ENCODE results near the gene C22orf39.

C22orf39 gene

DNA sequence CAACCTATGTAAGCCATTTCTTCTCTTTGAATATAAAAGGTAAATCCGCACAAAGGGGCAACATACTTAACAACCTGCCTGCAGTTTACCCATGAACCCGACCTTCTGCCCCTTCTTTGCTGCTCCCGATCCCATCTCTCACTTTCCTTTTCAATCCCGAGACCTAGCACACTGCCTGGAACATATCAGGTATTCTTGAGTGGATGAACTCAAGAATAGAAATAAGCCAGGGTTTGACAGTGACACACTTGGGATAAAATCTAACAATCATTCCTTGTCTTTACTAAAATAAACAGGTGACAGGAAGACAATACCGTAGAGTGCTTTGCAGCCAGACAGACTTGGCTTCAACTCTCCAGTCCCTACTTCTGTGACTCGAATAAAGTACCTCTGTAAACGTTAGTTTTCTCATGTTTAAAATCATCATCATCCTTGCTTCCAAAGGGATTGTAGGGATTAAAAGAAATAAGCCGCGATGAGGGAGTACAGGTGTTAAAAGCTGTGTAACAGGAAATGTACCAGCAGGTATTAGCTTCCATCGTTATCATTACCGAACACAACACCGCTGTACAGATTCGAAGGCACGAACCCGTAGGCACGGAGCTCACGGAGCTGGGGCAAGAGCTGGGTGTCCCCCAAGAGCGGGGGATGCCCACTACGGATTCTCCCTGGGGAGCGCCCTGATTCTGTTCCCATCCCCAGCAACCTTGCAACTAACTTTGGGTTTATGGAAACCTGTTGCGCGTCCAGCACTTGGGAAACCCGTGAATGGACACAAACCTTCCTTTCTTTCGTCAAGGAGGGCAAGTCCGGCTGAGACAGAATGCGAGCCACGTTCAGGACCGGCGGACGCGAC lies 30.8 kb upstream of the C22orf39 start:
- TF ChIP-seq, protein P1, sequence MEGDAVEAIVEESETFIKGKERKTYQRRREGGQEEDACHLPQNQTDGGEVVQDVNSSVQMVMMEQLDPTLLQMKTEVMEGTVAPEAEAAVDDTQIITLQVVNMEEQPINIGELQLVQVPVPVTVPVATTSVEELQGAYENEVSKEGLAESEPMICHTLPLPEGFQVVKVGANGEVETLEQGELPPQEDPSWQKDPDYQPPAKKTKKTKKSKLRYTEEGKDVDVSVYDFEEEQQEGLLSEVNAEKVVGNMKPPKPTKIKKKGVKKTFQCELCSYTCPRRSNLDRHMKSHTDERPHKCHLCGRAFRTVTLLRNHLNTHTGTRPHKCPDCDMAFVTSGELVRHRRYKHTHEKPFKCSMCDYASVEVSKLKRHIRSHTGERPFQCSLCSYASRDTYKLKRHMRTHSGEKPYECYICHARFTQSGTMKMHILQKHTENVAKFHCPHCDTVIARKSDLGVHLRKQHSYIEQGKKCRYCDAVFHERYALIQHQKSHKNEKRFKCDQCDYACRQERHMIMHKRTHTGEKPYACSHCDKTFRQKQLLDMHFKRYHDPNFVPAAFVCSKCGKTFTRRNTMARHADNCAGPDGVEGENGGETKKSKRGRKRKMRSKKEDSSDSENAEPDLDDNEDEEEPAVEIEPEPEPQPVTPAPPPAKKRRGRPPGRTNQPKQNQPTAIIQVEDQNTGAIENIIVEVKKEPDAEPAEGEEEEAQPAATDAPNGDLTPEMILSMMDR (IDR thresholded peaks at IDR 0.05; ENCODE audit: control extremely low read depth, extremely low read depth, low read depth, missing control alignments) = no peak
- POLR2A ChIA-PET = no interaction called here
- DNase-seq (ENCODE audit: extremely low spot score) = no peak
- CTCF ChIA-PET = interaction anchor here (0.8 to 2.3 kb wide), 11 partner anchors 10 to 333 kb away, joined by 3 to 16 read pairs (median 4); partner anchors contain the start of genes CLTCL1, ESS2 and SLC25A1

DNA sequence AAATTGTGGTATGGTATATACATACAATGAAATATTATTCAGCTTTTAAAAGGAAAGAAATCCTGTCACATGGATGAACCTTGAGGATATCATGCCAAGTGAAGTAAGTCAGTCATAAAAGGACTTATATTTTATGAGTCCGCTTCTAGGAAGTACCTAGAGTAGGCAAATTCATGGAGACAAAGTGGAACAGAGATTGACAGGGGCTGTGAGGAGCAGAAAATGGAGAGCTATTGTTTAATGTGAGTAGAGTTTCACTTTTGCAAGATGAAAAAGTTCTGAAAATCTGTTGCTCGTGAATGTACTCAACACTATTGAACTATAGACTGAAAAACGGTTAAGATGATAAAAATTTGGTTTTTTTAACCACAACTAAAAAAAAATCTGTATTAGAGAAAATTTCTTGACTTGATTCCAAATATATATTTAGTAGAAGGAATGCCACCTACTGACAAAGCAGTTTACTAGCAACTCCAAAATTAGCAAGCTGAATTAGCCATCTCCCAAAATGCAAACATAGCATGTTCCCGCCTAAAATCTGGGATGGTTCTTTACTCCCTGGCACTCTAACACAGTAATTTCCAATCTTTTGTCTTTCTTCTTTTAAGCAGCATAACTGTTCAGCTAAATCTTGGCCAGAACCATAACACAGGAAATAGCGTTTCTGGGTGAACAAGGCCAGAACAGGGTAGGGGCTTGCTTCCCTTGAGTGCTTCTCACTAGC lies 30.0 kb upstream of the C22orf39 start:
- DNase-seq (ENCODE audit: extremely low spot score) = no peak
- TF ChIP-seq, protein P1 (IDR thresholded peaks at IDR 0.05; ENCODE audit: control extremely low read depth, extremely low read depth, low read depth, missing control alignments) = peak; percentile 57
- CTCF ChIA-PET = interaction anchor here (0.6 to 2.3 kb wide), 14 partner anchors 9 to 333 kb away, joined by 3 to 16 read pairs (median 4); partner anchors contain the start of genes CLTCL1, ESS2 and SLC25A1
- POLR2A ChIA-PET = no interaction called here

DNA sequence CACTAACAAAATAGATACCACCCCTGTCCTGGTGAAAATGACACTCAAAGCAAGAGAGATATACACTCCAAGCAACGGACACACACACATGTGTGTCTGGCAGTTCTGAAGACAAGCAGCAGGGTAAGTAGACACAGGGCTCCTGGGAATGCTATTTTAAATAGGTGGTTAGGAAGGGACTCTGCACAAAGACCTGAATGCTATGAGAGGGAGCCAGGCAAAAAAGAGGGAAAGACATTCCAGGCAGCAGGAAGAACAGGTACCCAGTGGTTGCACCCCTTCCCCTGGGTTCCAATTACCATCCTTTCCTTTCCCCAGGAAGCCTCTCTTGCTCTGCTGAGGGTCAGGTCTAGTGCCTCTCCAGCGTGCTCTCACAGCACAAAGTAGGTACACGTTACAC lies 28.5 kb upstream of the C22orf39 start:
- ChIA-PET POLR2A (no interaction called here), CTCF (no interaction called here)
- TF ChIP-seq, protein P1 (IDR thresholded peaks at IDR 0.05; ENCODE audit: control extremely low read depth, extremely low read depth, low read depth, missing control alignments) = no peak
- DNase-seq (ENCODE audit: extremely low spot score) = no peak

DNA sequence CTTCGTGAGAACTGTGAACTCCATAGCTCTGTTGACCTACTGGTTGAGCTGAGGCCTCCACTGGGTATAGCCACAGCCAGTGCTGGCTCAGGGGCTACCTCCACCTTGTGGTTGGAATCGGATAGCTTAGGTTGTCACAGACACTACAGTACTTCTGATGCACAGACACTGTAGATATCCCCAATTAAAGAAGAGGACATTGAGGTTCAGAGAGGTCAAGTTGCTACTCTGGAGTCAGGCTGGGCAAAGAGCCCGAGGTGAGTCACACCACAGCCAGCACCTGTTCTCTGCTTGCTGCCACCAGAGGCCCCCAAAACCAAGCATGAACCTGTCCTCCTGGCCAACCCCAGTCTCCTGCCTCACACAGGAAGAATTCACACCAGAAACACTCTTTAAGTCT lies 26.1 kb upstream of the C22orf39 start:
- POLR2A ChIA-PET = interaction anchor here (1.3 kb wide), 1 partner anchor 15 kb away, joined by 4 read pairs; no protein-coding TSS in a partner anchor
- DNase-seq (ENCODE audit: extremely low spot score) = no peak
- CTCF ChIA-PET = interaction anchor here (0.7 to 3.0 kb wide), 8 partner anchors 10 to 295 kb away, joined by 3 to 15 read pairs (median 6); partner anchors contain the start of gene SLC25A1

DNA sequence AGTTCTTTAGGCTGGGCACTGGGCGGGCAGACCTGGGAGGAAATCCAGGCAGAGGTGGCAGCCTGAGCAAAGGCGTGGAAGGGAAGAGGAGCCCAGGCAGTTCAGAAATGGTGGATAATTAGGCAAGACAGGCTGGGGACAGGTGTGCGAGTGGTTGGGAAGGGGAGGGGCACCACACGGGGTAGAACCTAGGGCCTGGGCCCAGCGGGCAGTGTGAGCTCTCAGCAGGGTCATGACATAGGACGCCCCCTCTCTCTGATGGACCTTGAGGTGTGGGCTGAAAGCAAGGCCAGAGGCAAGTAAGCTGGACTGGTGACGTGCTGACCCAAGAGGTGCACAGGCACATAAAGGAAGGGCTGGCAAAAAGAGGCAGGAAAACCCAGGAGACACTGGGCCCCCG lies 24.7 kb upstream of the C22orf39 start:
- ChIA-PET CTCF (interaction anchor here (1.4 to 3.0 kb wide), 3 partner anchors 9 to 161 kb away, joined by 3 to 15 read pairs (median 5); no protein-coding TSS in a partner anchor), POLR2A (no interaction called here)
- TF ChIP-seq, protein P1 (IDR thresholded peaks at IDR 0.05; ENCODE audit: control extremely low read depth, extremely low read depth, low read depth, missing control alignments) = no peak
- no peak for DNase-seq (ENCODE audit: extremely low spot score)

More for the DNA sequence above, 26.1 kb upstream of the C22orf39 start:
- TF ChIP-seq, protein P1 (IDR thresholded peaks at IDR 0.05; ENCODE audit: control extremely low read depth, extremely low read depth, low read depth, missing control alignments) = no peak

DNA sequence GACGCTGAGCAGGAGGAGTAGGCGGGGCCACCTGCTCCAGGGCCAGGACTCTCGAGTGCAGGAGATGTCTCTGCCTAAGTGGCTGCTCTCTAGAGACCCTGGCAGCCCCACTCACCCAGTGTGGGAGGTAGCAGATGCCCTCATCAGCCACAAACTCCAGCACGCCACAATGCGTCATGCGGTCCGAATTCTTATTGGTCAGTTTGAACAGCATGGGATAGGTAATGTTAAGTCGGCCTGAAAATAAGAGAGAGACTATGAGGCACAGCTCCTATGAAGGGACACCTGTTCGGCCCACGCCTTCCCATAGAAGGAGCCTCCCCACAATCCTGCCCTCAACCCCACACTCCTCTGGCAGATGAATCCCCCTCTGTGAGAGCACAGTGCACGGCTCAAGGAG lies 24.1 kb upstream of the C22orf39 start:
- no peak for DNase-seq (ENCODE audit: extremely low spot score)
- ChIA-PET POLR2A (no interaction called here), CTCF (no interaction called here)
- TF ChIP-seq, protein P1 (IDR thresholded peaks at IDR 0.05; ENCODE audit: control extremely low read depth, extremely low read depth, low read depth, missing control alignments) = no peak
